ENCODE results near the gene DOCK2. TPM values are rescaled to one million over a fixed set of nuclear protein-coding genes. Genes with fewer than 3 reads are reported as not detected.

Gene DOCK2
- total and polyA plus RNA-seq, 9 of the 15 experiments (the other 6 are each of a cell fraction or from before 2014, with no cell fraction given), result 4.5 to 42.6 (median 20.5) TPM

DNA sequence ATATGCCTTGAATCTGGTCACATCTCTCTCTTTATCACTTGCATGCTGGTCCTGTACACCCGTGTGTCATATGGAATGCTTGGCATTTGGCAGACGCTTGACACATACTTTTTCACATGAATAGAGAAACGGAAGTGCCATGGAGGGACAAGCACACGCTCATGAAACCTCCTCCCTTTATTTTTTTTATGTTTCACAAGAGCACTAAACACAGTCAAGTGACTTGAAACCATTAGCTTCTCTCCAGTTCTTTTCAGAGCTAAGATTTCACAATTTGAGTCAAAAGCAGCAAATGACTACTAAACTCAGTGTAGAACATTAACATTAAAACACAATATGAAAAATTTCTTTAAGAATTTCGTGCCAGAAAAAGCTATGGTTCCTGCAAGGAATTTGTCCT is 151.1 kb downstream of the DOCK2 start:
- POLR2A ChIA-PET, result interaction anchor here (0.9 kb wide), 1 partner anchor 10 kb away, joined by 4 read pairs; no protein-coding TSS in a partner anchor
- in situ Hi-C loops (cut with MboI), result no loop called here

DNA sequence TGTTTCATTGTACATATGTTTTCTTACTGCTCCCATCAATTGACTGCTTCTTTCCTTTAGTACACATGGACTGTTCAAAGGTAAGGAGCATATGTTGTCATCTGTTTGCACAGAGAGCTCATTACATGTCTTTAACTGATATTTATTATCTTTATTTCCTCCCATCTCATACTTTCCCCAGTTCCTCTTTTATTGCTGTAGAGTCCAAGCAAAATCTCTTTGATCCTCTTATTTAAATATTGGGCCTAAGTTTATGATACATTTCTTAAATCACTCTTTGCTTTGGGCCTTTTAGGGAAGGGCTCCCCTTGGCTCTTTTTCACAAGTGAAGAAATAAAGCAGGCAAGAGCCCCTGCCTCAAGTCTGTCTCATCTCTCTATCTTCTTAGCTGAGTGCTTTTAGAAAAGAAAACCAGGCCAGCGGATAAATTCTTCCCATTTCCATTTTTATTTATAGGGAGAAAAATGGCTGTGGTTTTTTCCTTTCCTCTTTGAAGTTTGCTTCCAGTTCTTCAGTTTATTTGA is 152.4 kb downstream of the DOCK2 start:
- H3K27ac ChIP-seq (ENCODE audit: extremely low read depth, low read depth, low read length), result no peak overlapping the region

More for the DNA sequence above, 151.1 kb downstream of the DOCK2 start:
- no peaks in the 10 kb centered on the region; a peak in 1 of 5 replicates for H3K4me1 ChIP-seq (replicated peaks in 1 of 2; ENCODE audit: control insufficient read depth in 2 of 2, insufficient read depth in 2 of 2, low read length in 2 of 2)
- CTCF ChIA-PET (ENCODE audit: low intra/inter-chr PET ratio), result no interaction called here
- no peak for ATAC-seq
- TF ChIP-seq CEBPB (tag; IDR thresholded peaks at IDR 0.05) (0 out of 2 replicates have a peak, but pooled peaks have one; percentile 11), ZSCAN29 (IDR thresholded peaks at IDR 0.05) (no peak)
- intact Hi-C loops (cut with micrococcal nuclease), result no loop called here
- no TSS peak for BruUV-seq (replicated peaks)
- no peaks in the 10 kb centered on the region for H3K79me2 ChIP-seq (ENCODE audit: control insufficient read depth, insufficient read depth, low read length)
- H2AFZ ChIP-seq (ENCODE audit: low read depth, low read length), result no peak overlapping the region; the same call in 1 of the 2 replicates
- no peak for DNase-seq (ENCODE audit: extremely low read depth in 1 of 4, low spot score in 3 of 4)
- no peak for FAIRE-seq
- no peaks in the 10 kb centered on the region for H3K36me3 ChIP-seq (ENCODE audit: control insufficient read depth, insufficient read depth, low read length)
- no peaks in the 10 kb centered on the region for H3K27me3 ChIP-seq (ENCODE audit: control insufficient read depth in 2 of 2, insufficient read depth in 2 of 2, low read length in 2 of 2)
- H3K27ac ChIP-seq (ENCODE audit: extremely low read depth, low read depth, low read length), result no peak overlapping the region
- H3K9ac ChIP-seq (ENCODE audit: insufficient read depth in 1 of 2, low read depth in 2 of 2, low read length in 2 of 2), result no peak overlapping the region
- no peak overlapping the region for H3K4me3 ChIP-seq
- H3K9me3 ChIP-seq (replicated peaks; ENCODE audit: control insufficient read depth, insufficient read depth, low read depth, low read length), result no peaks in the 10 kb centered on the region
- H4K20me1 ChIP-seq (replicated peaks; ENCODE audit: control insufficient read depth, insufficient read depth, low read length), result no peaks in the 10 kb centered on the region
- 18% methylated on average over 5 of the region's 5 CpGs for WGBS (ENCODE audit: insufficient coverage, low coverage, missing lambda C conversion rate)
- no peaks in the 10 kb centered on the region for H3K9me1 ChIP-seq (ENCODE audit: control insufficient read depth, insufficient read depth, low read length)
- no peak overlapping the region for H3K4me2 ChIP-seq (ENCODE audit: insufficient read depth, low read length)

More for the DNA sequence above, 152.4 kb downstream of the DOCK2 start:
- H3K27me3 ChIP-seq (ENCODE audit: control insufficient read depth in 2 of 2, insufficient read depth in 2 of 2, low read length in 2 of 2), result no peaks in the 10 kb centered on the region
- BruUV-seq (replicated peaks), result no TSS peak
- no peak overlapping the region for H2AFZ ChIP-seq (ENCODE audit: low read depth, low read length)
- ChIA-PET POLR2A (interaction anchor here (1.3 kb wide), 1 partner anchor 14 kb away, joined by 3 read pairs; no protein-coding TSS in a partner anchor), CTCF (ENCODE audit: low intra/inter-chr PET ratio) (no interaction called here)
- no peaks in the 10 kb centered on the region for H3K9me3 ChIP-seq (replicated peaks; ENCODE audit: control insufficient read depth, insufficient read depth, low read depth, low read length)
- FAIRE-seq, result no peak
- TF ChIP-seq, protein P1, sequence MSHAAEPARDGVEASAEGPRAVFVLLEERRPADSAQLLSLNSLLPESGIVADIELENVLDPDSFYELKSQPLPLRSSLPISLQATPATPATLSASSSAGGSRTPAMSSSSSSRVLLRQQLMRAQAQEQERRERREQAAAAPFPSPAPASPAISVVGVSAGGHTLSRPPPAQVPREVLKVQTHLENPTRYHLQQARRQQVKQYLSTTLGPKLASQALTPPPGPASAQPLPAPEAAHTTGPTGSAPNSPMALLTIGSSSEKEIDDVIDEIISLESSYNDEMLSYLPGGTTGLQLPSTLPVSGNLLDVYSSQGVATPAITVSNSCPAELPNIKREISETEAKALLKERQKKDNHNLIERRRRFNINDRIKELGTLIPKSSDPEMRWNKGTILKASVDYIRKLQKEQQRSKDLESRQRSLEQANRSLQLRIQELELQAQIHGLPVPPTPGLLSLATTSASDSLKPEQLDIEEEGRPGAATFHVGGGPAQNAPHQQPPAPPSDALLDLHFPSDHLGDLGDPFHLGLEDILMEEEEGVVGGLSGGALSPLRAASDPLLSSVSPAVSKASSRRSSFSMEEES (CRISPR knock-in tag; IDR thresholded peaks at IDR 0.05), result no peak
- peak; percentile 67 for TF ChIP-seq SPI1 (IDR thresholded peaks at IDR 0.05; ENCODE audit: borderline replicate concordance, low read depth, low read length)
- TF ChIP-seq CREM (IDR thresholded peaks at IDR 0.05; ENCODE audit: low read depth), result no peak
- TF ChIP-seq CHD2 (IDR thresholded peaks at IDR 0.05; ENCODE audit: low read depth, low read length), result no peak
- TF ChIP-seq, protein P2, sequence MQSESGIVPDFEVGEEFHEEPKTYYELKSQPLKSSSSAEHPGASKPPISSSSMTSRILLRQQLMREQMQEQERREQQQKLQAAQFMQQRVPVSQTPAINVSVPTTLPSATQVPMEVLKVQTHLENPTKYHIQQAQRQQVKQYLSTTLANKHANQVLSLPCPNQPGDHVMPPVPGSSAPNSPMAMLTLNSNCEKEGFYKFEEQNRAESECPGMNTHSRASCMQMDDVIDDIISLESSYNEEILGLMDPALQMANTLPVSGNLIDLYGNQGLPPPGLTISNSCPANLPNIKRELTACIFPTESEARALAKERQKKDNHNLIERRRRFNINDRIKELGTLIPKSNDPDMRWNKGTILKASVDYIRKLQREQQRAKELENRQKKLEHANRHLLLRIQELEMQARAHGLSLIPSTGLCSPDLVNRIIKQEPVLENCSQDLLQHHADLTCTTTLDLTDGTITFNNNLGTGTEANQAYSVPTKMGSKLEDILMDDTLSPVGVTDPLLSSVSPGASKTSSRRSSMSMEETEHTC (IDR thresholded peaks at IDR 0.05), result no peak
- peak in 1 of 2 experiments; percentile 30; a peak in 1 of 4 replicates for TF ChIP-seq FOXA3 (CRISPR knock-in tag; conservative IDR thresholded peaks at IDR 0.05 in 1 of 2, IDR thresholded peaks at IDR 0.05 in 1 of 2)
- TF ChIP-seq, protein P3, sequence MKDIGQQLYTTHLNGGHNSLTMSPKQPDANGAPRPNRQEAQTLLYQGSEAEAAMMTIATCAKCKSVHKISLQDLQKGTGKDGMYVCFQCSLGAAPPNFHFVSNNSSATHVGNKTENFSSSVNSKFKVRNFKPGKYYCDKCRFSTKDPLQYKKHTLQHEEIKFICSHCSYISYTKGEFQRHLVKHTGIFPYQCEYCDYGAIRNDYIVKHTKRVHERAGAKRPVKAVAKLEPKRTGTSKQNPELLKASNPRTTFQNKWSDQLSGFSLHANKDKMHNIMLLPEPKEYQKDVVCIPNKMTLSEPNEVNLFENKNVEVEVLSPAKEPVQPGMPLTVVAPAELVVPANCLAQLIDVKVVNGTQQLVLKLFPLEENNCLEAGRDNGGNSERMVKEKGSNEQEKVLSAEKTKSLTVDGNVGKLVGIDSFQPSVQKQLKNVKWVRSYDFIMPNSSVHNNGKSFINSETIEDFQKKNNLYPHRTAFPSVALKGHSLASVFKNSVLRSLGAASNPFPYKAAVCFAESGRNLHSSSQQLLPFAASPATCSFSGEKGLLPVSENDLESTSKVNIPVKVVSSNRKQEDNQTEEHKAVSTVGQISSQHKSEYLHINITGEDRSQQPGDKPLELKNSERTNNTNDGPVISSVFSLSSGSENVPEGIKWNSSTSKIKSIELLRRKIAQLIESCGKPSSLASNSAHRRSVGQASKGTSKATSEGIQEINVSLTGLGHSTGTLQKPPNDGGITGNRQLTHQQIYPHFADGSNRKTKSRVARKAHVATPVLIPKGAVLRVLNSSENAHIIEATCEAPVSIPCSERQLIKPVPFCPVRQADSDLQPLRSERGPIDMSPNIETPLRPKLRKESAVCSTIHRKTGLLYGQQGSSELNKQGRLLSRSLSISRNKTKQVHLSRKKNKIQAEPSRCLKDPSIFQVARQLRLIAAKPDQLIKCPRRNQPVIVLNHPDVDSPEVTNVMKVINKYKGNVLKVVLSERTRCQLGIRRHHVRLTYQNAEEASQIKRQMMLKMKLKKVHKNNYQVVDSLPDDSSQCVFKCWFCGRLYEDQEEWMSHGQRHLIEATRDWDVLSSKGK (CRISPR knock-in tag; IDR thresholded peaks at IDR 0.05), result no peak
- no peak for ATAC-seq
- intact Hi-C loops (cut with micrococcal nuclease) (no loop called here), in situ Hi-C loops (cut with MboI) (no loop called here)
- no peak overlapping the region for H3K4me2 ChIP-seq (ENCODE audit: insufficient read depth, low read length)
- 63% methylated on average over 1 of the region's 1 CpG for WGBS (ENCODE audit: insufficient coverage, low coverage, missing lambda C conversion rate)
- no peaks in the 10 kb centered on the region for H3K36me3 ChIP-seq (ENCODE audit: control insufficient read depth, insufficient read depth, low read length)
- no peaks in the 10 kb centered on the region for H3K9me1 ChIP-seq (ENCODE audit: control insufficient read depth, insufficient read depth, low read length)
- no peak overlapping the region for H3K4me3 ChIP-seq
- no peak for DNase-seq (ENCODE audit: extremely low read depth in 1 of 4, low spot score in 3 of 4)
- no peak overlapping the region for H3K9ac ChIP-seq (ENCODE audit: insufficient read depth in 1 of 2, low read depth in 2 of 2, low read length in 2 of 2)
- no peaks in the 10 kb centered on the region for H3K79me2 ChIP-seq (ENCODE audit: control insufficient read depth, insufficient read depth, low read length)
- no peaks in the 10 kb centered on the region; a peak in 1 of 5 replicates for H3K4me1 ChIP-seq (replicated peaks in 1 of 2; ENCODE audit: control insufficient read depth in 2 of 2, insufficient read depth in 2 of 2, low read length in 2 of 2)
- H4K20me1 ChIP-seq (replicated peaks; ENCODE audit: control insufficient read depth, insufficient read depth, low read length), result no peaks in the 10 kb centered on the region

Measured in K562 (cell line).